Nephron progenitor cell (in vitro differentiated cells): ENCODE measurements around the gene GPC3.
A peak's percentile ranks its signal among the peaks of the same experiment; 100 is the strongest.

Experiments used
- DNase-seq: peaks from one replicate; pipeline ENCODE4 v3.0.0; 2021
- H3K27ac Mint-ChIP-seq: 2 replicates; pipeline ENCODE4 v1.8.0; 2021; ENCODE audit warnings: mild to moderate bottlenecking, moderate library complexity, mixed read lengths
- H3K27me3 Mint-ChIP-seq: 2 replicates; pipeline ENCODE4 v1.8.0; 2021; ENCODE audit warnings: mild to moderate bottlenecking, low read depth, mixed read lengths; ENCODE audit not compliant: poor library complexity
- H3K36me3 Mint-ChIP-seq: 2 replicates; pipeline ENCODE4 v1.8.0; 2021; ENCODE audit warnings: low read depth, mixed read lengths
- H3K4me1 Mint-ChIP-seq: 2 replicates; pipeline ENCODE4 v1.8.0; 2021; ENCODE audit warnings: mixed read lengths
- H3K4me3 Mint-ChIP-seq: 2 replicates; pipeline ENCODE4 v1.8.0; 2021; ENCODE audit warnings: mild to moderate bottlenecking, moderate library complexity, mixed read lengths
- H3K9me3 Mint-ChIP-seq: 2 replicates; pipeline ENCODE4 v1.8.0; 2021; ENCODE audit warnings: mild to moderate bottlenecking, moderate library complexity, mixed read lengths
- TF ChIP-seq, protein P1 (sequence below): fragments of 200-600 bp; sonication (generic); IDR thresholded peaks from 2 replicates; pipeline ENCODE4 v1.5.0; 2021; ENCODE audit warnings: antibody characterized with exemption

GPC3 gene

DNA sequence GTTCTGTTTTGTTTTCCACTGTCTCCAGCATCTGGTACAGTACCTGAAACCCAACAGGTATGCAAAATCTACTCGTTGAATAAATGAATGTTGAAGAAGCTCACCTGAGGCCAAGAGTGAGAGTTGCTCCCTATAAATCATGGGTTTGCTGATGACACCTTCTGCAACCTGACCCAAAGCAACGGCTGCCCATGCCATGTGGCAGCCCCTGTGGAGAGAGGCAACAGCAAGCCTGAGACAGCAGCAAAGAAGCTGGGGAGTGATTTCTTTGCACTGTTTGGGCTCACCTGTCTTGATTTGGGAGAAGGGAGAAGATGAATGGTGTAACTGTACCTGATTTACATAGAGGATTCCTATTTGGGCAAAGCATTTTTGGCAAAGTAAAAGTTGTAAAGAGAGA is 450.3 kb downstream of the GPC3 start:
- Mint-ChIP-seq H3K36me3 (peaks cover 31% of the 10 kb centered on the region), H3K9me3 (no peaks in the 10 kb centered on the region), H3K27ac (no peak overlapping the region), H3K4me1 (peaks cover 49% of the 10 kb centered on the region), H3K4me3 (no peak overlapping the region), H3K27me3 (no peaks in the 10 kb centered on the region)
- no peak for DNase-seq
- TF ChIP-seq, protein P1, sequence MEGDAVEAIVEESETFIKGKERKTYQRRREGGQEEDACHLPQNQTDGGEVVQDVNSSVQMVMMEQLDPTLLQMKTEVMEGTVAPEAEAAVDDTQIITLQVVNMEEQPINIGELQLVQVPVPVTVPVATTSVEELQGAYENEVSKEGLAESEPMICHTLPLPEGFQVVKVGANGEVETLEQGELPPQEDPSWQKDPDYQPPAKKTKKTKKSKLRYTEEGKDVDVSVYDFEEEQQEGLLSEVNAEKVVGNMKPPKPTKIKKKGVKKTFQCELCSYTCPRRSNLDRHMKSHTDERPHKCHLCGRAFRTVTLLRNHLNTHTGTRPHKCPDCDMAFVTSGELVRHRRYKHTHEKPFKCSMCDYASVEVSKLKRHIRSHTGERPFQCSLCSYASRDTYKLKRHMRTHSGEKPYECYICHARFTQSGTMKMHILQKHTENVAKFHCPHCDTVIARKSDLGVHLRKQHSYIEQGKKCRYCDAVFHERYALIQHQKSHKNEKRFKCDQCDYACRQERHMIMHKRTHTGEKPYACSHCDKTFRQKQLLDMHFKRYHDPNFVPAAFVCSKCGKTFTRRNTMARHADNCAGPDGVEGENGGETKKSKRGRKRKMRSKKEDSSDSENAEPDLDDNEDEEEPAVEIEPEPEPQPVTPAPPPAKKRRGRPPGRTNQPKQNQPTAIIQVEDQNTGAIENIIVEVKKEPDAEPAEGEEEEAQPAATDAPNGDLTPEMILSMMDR, result no peak

DNA sequence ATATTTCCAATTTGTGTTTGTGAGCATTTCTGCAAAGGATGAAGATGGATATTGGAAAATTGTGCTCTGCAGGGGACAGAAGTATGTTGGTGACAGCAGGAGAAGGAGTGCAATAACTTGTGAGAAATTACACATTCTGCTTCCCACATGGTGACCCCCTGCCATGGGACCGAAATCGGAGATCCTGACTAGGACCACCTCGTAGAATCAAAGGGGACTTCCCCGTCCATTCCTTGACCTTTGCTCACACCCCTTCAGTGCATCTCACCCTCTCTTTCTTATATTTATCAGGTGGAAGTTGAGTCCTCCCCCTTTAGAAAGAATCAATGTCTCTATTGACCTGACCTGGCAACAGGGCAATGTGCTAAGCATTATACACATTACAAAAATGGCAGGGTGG is 451.2 kb downstream of the GPC3 start:
- Mint-ChIP-seq H3K27ac (no peak overlapping the region), H3K4me1 (peaks cover 41% of the 10 kb centered on the region), H3K36me3 (peaks cover 31% of the 10 kb centered on the region), H3K4me3 (no peak overlapping the region), H3K27me3 (no peaks in the 10 kb centered on the region), H3K9me3 (no peaks in the 10 kb centered on the region)
- TF ChIP-seq, protein P1, result no peak
- DNase-seq, result no peak

DNA sequence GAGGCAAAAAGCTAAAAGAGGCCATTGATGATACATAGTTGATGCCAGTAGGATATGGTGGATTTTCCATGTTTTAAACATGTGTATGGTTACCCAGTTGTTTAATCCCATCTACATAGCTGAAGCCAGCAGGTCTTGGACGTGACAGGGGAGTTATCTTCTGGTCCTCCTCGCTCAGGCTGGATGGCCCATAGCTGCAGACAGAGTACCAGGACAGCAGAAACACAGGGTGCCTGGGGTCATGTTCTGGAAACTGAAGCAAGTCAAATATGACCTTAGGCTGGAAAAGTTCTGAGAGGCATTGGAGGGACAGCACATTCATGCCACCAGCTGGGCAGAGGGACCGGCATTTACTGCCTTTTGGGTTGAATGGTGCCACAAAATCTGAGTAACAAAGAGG is 452.1 kb downstream of the GPC3 start:
- H3K36me3 Mint-ChIP-seq, result peaks cover 31% of the 10 kb centered on the region
- DNase-seq, result no peak
- no peak overlapping the region for H3K4me3 Mint-ChIP-seq
- H3K27ac Mint-ChIP-seq, result peak overlapping the region; percentile 54
- H3K9me3 Mint-ChIP-seq, result no peaks in the 10 kb centered on the region
- peaks cover 32% of the 10 kb centered on the region for H3K4me1 Mint-ChIP-seq
- H3K27me3 Mint-ChIP-seq, result no peaks in the 10 kb centered on the region
- TF ChIP-seq, protein P1, result no peak

DNA sequence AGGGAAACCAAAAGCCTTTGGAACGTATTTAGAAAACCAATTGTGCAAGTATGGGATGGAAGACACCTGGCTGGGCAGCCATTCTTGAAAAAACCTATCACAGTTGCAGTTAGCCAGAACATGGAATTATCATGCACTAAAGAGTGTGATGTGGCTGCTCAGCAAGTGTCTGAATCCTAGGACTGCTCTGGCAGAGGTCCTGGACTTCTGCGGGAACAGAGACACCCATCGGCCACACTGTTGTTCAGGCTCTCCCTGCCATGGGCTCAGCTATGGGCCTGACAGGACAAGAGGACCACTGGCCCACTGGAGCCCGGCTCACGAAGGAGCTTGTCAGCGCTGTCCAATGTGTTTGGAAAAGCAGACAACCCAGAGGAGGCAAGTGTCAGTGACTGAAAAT is 454.4 kb downstream of the GPC3 start:
- Mint-ChIP-seq H3K4me1 (peaks cover 30% of the 10 kb centered on the region), H3K4me3 (no peak overlapping the region), H3K27me3 (no peaks in the 10 kb centered on the region), H3K9me3 (no peaks in the 10 kb centered on the region), H3K27ac (peak overlapping the region; percentile 66), H3K36me3 (peaks cover 31% of the 10 kb centered on the region)
- no peak for DNase-seq
- TF ChIP-seq, protein P1, result no peak

DNA sequence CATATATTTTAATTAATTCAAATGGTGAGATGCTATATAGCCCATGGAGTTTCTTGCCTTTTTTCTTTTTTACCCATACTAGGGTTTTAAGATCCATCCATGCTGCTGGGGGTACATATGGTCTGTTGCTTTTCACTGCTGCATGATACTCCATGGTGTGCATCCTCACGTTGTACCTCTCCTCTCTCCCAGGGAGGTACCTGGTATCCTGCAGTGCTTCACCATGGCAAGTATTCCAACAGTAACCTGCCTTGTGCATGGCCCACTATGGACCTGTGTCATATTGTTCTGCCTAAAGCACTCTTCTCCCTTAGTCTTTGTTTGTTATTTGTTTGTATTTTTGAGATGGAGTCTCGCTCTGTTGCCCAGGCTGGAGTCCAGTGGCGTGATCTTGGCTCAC is 455.8 kb downstream of the GPC3 start:
- no peaks in the 10 kb centered on the region for H3K27me3 Mint-ChIP-seq
- H3K4me1 Mint-ChIP-seq, result peaks cover 34% of the 10 kb centered on the region
- no peaks in the 10 kb centered on the region for H3K9me3 Mint-ChIP-seq
- no peak overlapping the region for H3K4me3 Mint-ChIP-seq
- DNase-seq, result no peak
- peaks cover 20% of the 10 kb centered on the region for H3K36me3 Mint-ChIP-seq
- no peak overlapping the region for H3K27ac Mint-ChIP-seq
- TF ChIP-seq, protein P1, result no peak

DNA sequence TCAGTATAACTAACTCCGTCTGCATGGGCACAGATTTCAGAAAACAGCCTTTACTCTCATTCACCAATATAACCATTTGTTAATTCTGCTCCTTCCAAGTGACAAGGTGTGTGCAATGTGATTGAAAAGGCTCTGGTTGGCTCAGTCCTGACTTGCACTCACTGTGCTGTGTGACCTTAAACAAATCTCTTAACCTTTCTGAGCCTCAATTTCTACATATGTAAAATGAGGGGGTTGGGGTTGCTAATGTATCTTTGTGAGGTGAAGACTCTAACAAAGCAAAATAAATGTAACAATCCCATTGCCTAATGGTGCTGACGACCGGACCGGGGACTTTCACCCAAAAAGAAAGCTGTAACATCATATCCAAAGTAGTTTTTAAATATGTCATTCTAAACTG is 457.6 kb downstream of the GPC3 start:
- Mint-ChIP-seq H3K4me3 (no peak overlapping the region), H3K9me3 (no peaks in the 10 kb centered on the region), H3K27ac (peak overlapping the region; percentile 25), H3K36me3 (peaks cover 5% of the 10 kb centered on the region), H3K27me3 (no peaks in the 10 kb centered on the region), H3K4me1 (peaks cover 40% of the 10 kb centered on the region)
- DNase-seq, result no peak
- TF ChIP-seq, protein P1, result no peak
